ENCODE data around the gene SLITRK2.

The SLITRK2 gene, protein sequence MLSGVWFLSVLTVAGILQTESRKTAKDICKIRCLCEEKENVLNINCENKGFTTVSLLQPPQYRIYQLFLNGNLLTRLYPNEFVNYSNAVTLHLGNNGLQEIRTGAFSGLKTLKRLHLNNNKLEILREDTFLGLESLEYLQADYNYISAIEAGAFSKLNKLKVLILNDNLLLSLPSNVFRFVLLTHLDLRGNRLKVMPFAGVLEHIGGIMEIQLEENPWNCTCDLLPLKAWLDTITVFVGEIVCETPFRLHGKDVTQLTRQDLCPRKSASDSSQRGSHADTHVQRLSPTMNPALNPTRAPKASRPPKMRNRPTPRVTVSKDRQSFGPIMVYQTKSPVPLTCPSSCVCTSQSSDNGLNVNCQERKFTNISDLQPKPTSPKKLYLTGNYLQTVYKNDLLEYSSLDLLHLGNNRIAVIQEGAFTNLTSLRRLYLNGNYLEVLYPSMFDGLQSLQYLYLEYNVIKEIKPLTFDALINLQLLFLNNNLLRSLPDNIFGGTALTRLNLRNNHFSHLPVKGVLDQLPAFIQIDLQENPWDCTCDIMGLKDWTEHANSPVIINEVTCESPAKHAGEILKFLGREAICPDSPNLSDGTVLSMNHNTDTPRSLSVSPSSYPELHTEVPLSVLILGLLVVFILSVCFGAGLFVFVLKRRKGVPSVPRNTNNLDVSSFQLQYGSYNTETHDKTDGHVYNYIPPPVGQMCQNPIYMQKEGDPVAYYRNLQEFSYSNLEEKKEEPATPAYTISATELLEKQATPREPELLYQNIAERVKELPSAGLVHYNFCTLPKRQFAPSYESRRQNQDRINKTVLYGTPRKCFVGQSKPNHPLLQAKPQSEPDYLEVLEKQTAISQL

DNA sequence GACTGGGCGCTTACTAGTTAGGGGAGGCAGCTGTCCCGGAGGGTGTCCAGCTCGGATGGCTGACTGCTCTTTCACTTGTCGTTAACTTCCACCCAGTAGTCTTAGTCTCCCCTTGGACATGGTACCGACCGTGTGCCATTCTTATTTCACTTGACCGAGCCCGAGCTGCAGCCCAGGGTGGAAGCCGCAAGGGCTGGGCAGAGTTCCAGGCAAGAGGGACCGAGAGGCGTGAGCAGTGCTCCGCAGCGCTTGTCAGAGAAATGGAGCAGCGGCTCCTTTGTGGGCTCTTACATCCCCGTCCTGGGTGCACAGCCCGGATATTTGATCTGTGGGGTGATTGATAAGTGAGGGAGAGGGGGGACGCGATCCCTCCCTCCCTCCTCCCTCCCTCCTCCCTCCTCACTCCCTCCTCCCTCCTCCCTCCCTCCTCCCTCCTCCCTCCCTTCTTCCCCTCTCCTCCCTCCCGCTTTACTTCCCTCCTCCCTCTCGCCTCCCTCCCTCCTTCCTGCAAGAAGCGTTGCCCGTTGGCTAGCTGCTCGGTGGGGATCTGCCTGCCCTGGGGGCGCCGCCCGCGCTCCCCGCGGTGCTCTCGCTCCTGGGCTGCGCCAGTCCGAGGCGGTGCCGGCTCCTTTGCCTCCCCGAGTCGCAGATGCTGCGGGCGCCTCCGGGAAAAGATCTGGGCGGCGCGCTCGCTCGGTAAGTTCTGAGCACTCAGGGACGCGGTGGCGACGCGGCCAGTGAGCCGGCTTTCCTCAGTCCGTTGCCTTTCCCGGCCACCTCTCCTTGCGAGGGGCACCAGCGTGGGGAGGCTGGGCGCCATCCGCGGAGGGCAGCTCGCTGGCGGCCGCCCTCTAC lies at the start of gene SLITRK2:
Gene SLITRK2, plus strand, starts transcription at position 499 of the 855 bp plus-strand sequence. CDS start 4,597 bp downstream, outside the sequence.
- TF ChIP-seq, protein P1, sequence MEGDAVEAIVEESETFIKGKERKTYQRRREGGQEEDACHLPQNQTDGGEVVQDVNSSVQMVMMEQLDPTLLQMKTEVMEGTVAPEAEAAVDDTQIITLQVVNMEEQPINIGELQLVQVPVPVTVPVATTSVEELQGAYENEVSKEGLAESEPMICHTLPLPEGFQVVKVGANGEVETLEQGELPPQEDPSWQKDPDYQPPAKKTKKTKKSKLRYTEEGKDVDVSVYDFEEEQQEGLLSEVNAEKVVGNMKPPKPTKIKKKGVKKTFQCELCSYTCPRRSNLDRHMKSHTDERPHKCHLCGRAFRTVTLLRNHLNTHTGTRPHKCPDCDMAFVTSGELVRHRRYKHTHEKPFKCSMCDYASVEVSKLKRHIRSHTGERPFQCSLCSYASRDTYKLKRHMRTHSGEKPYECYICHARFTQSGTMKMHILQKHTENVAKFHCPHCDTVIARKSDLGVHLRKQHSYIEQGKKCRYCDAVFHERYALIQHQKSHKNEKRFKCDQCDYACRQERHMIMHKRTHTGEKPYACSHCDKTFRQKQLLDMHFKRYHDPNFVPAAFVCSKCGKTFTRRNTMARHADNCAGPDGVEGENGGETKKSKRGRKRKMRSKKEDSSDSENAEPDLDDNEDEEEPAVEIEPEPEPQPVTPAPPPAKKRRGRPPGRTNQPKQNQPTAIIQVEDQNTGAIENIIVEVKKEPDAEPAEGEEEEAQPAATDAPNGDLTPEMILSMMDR (IDR thresholded peaks at IDR 0.05; ENCODE audit: control insufficient read depth, extremely low read depth, insufficient read depth), result no peak
- H3K4me3 ChIP-seq (ENCODE audit: low read depth, low read length), result no peak within 1 kb of the TSS
- no peak for DNase-seq (ENCODE audit: low read depth)

DNA sequence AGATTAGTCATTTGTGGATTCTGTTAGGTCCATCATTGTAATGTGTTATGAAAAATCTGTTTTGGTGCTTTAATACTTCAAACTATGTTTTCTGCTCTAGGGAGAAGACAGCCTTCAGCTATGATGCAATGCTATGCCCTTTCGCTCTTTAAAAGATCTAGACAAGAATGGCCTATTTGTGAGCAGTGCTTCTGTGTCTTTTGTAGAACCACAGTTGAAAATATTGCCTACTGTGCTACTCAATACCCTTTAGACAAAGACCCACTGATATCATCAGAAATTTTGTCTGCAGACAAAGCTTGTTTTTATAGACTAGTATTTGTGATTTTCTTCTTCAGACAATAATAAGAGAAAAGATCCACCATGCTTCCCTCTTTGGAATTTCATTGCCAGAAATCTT lies 44.6 kb upstream of the SLITRK2 start:
- no peak overlapping the region for H3K4me3 ChIP-seq (ENCODE audit: low read depth, low read length)
- no peak for DNase-seq (ENCODE audit: low read depth)
- TF ChIP-seq, protein P1 (IDR thresholded peaks at IDR 0.05; ENCODE audit: control insufficient read depth, extremely low read depth, insufficient read depth), result no peak

DNA sequence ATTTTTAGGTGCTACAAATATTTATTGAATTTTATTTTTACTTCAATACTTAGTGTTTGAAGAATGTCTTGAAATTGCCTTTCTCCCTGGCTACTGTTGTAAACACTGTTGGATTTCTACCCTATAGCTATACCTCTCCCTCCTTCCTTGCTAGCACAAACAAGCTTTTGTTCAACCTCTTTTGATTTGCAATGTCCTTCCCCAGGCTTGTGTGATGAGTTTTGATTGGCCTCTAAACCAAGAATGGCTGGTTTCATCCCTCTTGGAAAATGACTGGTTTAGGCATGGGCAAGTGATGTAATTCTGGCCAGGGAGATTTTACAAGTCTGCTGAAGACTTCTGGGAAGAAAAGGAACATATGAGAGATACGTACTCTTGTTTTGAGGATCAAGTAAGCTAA lies 25.3 kb upstream of the SLITRK2 start:
- TF ChIP-seq, protein P1 (IDR thresholded peaks at IDR 0.05; ENCODE audit: control insufficient read depth, extremely low read depth, insufficient read depth), result no peak
- DNase-seq (ENCODE audit: low read depth), result no peak
- H3K4me3 ChIP-seq (ENCODE audit: low read depth, low read length), result no peak overlapping the region

DNA sequence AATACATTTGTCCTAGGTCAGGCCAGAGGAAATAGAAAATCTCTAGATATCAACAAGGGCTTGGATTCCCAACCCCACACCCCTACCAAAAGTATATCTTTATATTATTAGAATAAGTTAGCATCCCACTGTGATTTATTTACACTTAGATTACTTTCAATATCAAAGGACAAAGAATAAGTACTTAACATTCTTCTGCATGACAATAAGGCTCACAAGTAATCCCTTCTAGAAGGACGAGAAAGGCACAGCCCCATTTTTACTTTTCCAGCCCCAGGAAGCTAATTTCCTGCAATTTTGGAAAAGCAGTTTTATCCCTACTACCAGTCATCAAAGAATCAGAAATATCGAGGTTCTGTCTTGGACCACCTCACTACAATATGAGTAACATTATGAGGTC lies 14.1 kb upstream of the SLITRK2 start:
- no peak overlapping the region for H3K4me3 ChIP-seq (ENCODE audit: low read depth, low read length)
- no peak for DNase-seq (ENCODE audit: low read depth)
- TF ChIP-seq, protein P1 (IDR thresholded peaks at IDR 0.05; ENCODE audit: control insufficient read depth, extremely low read depth, insufficient read depth), result no peak

DNA sequence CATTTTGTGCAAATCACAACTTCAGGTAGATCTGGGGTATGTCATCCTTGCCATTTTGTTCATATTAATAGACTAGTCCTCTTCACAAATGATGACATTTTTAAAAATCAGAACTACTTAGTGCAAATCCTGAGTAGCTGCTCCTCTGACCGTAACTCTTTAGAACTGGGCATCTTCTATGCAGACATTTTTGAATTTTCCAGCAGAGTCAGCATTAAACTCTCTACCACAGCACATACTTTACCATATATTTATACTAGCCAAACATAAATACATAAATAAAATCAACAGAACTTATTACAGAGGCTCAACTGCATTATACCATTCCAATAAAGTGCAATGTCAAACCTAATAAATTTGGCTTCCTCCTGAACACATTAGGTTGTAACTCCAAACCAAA lies 4.5 kb upstream of the SLITRK2 start:
- DNase-seq (ENCODE audit: low read depth), result no peak
- TF ChIP-seq, protein P1 (IDR thresholded peaks at IDR 0.05; ENCODE audit: control insufficient read depth, extremely low read depth, insufficient read depth), result no peak
- no peak overlapping the region for H3K4me3 ChIP-seq (ENCODE audit: low read depth, low read length)

DNA sequence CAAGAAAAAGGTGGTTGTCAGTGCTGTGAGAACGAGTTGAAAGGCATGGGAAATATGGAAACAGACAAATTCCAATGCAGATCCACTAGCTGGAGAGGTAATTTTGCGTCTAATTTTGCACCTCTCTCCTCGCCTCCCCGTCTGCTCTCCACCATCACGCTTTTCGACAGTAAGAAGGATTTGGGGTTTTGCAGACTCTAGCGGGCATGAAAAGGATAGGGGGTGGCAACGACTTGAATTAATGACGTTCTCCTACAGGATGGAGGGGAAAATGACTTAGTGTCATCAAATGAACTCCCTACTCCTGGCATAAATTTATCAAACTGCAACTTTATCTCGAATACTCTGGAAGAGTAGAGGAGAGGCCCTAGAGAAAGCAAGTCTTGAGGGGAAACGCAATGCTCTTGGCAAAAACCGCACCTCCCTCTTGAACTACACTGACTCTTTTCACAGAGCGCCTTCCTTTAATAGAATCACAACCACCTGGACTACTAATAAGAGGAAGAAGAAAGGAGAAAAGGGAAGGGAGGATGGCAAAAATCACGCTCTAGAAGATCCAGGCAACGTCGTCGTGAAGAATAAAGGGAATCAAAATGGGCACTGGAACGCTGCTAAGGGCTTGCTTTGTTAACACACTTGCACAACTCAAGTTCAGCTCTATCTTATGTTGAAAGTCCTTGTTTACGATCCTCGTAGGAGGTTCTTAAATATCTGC lies 871 bp upstream of the SLITRK2 start:
- TF ChIP-seq, protein P1 (IDR thresholded peaks at IDR 0.05; ENCODE audit: control insufficient read depth, extremely low read depth, insufficient read depth), result no peak
- no peak overlapping the region for H3K4me3 ChIP-seq (ENCODE audit: low read depth, low read length)
- no peak for DNase-seq (ENCODE audit: low read depth)

All from LNCaP clone FGC (cell line).